ENCODE measurements around the gene RAB22A. TPM values are rescaled to one million over a fixed set of nuclear protein-coding genes. Genes with fewer than 3 reads are reported as not detected.
"Not testable (repeated sequence)": the region's sequence is repeated elsewhere in the genome, so short reads cannot be mapped to it uniquely, and the experiment has no call there.

The RAB22A gene
- total RNA-seq, 1 donor from 2014 or later: 22.4 TPM

DNA sequence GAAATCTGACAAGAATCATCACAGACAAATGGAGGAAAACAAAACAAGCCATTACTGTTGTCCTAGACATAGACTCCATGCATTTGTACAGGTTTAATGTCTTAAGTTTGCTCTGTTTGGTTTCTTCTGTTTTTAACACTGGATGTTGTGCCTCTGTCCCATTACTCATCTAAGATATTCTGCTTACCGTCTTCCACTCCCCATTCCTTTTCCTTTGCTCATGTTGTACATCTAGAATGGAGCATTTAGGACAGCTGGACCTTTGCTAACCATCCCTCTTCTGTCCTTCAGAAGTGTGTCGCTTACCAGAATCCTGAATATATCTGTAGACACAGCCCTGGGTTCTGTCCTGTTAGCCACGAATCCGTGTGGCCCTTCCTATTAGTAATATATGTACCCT lies 35.2 kb downstream of the RAB22A start:
- no peak for DNase-seq (ENCODE audit: low read depth)

DNA sequence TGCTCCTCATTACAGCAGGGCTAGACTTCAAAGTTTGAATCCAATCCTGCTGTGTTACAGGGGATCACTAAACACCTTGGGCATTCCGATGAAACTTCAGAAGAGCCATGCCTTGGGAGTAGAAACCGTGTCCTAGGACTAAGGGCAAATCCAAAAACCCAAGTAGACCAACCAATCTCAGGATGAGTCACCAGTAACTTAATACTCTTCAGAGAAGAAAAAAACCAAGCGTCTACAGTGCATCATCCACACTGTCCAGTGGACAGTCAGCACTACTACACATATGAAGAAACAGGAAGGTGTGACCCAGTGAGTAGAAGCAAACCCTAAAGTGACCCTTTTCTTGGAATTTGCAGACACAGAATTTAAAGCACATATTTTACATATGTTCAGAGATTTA lies 40.1 kb downstream of the RAB22A start:
- DNase-seq (ENCODE audit: low read depth): peak; percentile 52

DNA sequence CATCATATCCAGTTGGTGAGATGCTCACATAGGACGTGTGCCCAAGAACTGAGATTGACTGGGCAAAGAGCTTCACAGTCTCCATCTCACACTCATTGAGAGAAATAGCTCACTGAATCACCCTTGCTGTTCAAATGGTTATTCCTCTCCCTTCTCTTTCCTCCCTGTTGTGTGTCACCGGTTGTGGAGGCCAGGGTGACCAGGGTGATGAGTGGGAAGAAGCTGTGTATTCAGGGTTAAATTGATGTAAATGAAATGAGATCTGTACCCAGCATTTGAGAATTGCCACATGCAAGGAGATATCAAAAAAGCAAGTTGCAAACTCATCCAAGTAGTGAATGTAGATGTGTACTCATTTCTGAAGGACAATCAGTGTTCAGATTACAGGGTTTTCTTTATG lies 43.0 kb downstream of the RAB22A start:
- DNase-seq (ENCODE audit: low read depth): no peak

DNA sequence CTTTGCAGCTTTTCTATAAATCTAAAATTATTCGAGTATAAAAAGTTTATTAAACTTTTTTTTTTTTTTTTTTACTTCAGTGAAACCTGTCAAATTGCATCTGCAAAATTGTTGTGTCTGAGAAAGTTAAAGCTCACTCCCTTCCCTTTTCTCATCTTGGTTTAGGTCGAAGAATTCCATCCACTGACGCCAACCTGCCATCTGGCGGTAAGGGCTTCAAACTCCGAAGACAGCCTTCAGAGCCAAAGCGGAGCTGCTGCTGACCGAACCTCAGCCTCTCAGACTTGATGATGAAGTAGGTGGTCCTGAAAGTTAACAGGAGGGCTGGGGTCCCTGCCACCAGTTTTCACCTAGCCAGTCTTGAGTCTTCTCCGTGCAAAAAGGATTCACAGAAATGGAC lies 49.9 kb downstream of the RAB22A start:
- DNase-seq (ENCODE audit: low read depth): no peak

DNA sequence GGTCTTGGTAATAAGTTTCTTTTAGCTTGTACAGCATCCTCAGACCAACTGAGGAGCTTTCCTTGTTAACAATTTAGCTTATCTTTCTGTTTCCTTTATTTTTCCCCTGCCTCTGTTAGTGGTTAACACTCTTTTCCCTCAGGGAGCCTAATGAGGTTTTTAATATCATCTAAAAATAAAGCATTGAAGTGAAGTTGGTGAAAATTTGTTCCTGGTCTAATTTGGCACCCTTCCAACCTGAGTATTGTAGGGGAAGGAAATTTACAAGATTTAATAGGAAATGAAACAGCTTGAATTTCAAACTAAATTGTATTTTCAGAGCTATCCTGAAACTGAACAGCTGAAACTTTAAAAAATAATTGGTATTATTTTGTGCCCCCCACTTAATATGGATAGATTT lies 51.4 kb downstream of the RAB22A start:
- DNase-seq (ENCODE audit: low read depth): no peak

DNA sequence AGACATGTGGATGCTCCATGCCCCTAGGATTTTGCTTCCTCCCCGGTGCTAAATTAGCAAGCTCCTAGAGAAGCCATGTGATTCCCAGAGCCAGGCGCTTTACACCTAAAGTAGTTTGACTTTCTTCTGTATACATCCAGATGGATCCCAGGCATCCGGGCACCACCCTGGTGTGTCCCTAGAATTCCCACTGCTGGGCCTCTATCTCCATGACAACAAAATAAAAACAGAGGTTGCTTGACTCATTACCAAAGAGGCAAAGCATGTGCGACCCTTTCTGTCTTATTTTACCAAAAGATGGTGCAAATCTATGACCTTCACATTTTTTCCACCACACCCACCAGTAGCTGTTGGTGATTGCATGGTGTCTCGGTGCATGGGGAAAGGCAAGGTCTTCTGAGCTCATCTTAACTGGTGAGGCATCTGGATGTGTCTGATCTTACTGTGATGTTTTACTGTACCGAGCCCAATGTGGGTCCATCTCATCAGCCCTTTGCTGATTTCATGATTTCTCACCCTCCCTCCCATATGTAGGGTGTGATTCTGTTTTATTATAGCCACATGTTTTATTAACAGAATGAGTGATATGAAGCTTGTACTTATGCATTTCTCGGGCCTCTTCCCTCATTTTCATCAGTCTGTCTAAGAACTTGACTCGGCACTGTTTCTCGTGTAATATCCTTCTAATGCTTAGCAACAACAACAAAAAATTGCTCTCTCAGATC lies 52.1 kb downstream of the RAB22A start:
- DNase-seq (ENCODE audit: low read depth): peak; percentile 20

DNA sequence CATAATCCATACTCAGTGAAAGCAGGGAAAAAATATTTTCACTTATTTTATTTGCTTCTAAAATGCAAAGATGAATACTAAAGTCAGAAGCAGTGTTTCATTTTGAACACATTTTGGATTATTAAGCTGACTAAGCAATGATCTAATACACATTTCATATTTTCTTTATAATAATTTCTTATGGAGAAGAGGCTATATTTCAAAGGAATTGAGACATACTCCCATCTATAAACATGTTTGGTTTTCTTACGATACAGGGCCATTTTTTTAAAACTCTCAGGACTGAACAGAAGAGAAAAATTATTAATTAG lies 52.6 kb downstream of the RAB22A start:
- DNase-seq (ENCODE audit: low read depth): no peak

DNA sequence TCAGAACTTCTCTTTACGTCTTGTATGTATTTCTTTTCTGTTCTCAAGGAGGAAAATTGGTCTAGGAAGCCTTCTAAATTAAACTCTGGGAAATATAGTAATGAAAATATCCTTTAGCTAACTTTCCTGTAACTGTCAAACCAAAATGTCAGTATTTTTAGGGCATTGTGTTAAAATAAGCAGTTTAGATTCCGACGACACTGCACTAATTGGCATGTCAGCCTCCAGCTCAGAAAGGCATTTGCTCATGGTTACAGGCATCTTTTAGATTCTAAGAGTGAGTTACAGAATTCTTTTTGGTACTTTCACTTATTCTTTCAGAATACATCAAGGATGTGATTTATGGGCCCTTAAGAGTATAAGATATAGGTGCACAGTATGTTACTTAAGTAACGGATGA lies 53.5 kb downstream of the RAB22A start:
- DNase-seq (ENCODE audit: low read depth): no peak

DNA sequence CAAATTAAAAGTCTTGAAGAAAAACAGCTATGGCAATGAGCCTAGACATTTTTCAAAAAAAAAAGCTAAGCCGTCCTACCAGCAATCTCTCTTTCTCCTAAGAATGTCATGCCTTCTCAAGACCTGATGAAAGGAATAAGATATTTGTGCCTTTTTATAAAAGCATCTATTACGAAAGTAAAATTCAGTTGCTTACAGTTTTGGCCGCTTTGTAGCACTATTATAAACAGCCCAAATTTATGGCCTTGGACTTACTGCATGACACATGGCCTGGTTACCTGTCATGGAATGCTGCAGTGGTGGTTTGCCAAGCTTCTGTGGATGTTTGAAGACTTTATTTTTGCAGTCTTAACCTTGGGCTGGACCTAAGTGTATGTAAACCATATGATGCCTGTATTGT lies 57.4 kb downstream of the RAB22A start:
- no peak for DNase-seq (ENCODE audit: low read depth)

DNA sequence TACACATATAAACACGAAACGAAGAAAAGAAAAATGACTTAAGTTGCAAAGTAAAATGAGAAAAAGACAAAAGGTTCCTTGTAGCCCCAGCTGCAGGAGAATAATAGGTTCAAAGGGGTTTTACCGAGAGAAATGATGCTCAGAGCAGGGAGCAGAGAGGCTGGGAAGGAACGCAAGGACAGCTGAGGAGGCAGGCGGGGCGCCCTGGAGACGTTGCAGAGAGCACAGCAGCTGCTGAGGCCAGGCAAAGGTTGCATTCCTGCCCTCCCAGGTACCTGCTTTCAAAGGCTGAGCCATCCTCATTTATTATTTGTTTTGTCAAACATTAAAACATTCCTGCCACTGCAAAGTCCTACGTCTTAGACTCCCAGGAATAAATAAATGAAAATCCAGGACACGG lies 63.3 kb downstream of the RAB22A start:
- DNase-seq (ENCODE audit: low read depth): no peak

DNA sequence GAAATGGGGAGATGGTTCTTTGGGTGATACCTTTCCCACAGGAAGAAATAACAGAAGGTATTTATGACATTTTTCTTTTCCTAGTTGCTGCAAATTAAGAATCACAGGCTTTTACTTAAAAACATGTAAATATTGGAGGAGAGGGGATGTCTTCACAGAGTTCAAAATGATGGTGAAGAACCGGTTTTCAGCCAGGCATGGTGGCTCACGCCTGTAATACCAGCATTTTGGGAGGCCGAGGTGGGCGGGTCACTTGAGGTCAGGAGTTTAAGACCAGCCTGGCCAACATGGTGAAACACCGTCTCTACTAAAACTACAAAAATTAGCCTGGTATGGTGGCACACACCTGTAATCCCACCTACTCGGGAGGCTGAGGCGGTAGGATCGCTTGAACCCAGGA lies 63.8 kb downstream of the RAB22A start:
- DNase-seq (ENCODE audit: low read depth): not testable (repeated sequence)

DNA sequence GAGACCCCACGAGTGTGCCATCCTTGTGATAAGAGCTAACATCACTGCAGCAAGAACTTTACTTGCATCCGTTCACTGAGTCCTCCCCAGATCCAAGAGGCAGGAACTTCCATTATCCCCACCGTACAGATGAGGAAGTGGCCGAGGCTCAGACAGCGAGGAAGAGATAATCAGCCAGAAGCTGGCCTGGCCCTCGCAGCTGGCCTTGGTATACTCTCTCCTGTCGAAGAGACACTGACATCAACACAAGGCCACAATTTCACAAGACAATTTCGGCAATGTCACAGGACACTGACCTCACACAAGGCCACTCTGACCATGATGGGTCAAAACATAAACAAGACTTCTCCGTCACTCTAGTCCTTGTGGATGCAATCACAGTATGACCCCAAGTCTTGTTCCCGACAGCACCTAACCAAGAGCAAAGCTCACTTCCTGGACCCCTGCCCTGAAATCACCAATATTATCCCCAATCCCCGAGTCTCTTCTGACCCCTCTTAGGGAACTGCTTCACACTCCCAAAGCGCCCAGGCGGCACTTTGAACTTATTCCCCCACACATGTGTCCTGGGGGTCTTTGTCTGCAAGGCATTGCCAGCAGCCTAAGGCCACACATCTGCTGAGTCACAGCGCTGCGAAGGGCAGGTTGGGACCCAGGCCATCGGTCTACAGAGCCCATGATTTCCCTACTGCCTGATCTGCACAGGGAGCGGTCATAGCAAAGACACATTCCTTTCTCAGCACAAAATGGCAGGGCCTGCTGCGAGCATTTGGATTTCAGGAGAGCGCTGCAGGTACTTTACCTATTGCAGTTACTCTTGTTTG lies 64.7 kb downstream of the RAB22A start:
- DNase-seq (ENCODE audit: low read depth): no peak

DNA sequence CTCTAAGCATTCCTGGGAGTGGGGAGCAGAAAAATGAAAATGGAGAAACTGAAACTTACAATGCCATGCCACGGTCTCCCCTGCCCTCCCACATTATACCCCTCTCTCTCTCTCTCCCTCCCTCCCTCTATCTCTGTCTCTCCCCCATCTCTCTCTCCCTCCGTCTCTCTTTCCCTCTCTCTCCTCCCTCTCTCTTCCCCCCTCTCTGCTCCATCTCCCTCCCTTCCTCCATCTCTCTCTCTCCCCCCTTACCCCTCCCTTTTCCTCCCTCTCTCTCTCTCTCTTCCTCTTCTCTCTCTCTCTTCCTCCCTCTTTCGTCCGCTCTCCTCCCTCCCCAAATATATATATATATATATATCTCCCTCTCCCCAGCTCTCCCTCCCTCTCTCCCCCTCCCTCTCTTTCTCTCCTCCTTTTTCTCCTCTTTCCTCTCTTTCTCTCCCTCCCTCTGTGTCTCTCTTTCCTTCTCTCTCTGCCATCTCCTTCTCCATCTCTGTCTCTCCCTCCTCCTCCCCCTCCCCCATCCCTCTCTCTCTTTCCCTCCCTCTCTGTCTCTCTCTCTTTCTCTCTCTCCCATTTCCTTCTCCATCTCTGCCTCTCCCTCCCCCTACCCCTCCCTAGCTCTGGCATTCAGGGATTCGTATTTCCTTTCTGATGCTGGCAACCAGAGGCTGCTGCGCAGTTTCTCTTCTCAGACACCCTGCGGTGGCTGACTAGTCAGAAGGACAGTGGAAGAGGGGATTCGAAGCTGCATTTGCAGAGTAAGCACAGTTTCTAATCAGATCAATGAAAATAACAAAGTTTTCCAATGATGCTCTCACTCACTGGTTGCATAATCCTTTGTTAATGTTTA lies 65.6 kb downstream of the RAB22A start:
- DNase-seq (ENCODE audit: low read depth): no peak

DNA sequence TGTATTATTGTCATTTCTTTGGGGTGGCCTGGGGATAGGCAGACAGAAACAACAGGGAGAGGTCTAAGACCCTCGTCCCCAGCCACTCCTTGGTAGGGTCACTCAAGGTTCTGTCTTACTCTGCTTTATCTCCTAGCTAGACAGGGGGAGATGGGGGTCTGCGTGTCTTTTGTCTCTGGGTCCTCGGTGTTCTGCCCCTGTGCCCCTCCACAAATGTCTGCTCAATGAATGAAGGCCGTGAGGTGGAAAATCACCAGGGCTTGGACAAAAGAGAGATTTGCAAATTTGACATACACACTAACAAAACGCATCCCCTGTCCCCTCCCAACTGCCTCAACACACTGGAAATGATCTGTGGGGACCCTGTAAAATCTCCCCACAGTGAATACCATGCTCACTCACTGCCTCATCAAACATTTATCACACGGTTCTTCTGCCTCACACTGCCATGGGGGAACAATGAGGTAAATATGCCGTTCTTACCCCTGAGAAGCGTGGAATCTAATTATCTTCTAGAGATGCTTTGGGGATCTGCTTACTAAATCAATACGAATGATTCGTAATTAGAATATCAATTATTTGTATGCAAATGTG lies 66.3 kb downstream of the RAB22A start:
- DNase-seq (ENCODE audit: low read depth): no peak

DNA sequence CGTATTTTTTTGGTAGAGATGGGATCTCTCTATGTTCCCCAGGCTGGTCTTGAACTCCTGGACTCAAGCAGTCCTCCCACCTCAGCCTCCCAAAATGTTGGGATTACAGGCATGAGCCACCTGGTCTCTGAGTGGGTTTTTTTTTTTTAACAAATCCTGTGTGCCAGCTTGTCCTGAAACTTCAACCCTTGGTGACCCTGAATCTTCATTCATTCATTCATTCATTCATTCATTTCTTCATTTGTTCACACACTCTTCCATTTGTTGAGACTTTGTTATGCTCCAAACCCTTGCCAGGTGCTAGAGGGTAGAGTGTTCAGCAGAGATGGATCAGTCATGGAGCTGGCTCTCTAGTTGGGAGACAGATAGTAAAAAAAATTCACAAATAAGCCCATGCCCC lies 67.5 kb downstream of the RAB22A start:
- no peak for DNase-seq (ENCODE audit: low read depth)

DNA sequence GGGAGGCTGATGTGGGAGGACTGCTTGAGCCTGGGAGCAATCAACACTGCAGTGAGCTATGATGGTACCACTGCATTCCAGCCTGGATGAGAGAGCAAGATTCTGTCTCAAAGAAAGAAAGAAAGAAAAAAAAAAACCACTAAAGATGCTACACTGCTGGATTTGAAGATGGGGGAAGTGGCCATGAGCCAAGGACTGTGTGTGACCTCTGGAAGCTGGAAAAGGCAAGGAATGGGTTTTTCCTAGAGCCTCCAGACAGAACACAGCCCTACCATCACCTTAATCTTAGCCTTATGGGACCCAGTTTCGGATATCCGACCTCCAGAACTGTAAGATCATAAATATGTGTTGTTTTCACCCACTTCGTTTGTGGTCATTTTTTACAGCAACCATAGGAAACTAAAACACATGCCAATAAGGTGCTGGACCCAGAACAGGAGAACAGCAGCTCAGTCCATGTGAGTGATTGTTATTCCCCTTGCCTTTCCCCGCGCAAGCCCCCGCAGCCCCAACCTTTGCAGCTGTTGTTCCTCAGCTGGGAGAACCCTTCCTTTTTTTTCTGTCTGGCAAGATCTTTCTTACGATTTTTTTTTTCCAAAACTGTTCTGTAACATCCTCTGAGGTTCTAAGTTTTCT lies 68.4 kb downstream of the RAB22A start:
- no peak for DNase-seq (ENCODE audit: low read depth)

DNA sequence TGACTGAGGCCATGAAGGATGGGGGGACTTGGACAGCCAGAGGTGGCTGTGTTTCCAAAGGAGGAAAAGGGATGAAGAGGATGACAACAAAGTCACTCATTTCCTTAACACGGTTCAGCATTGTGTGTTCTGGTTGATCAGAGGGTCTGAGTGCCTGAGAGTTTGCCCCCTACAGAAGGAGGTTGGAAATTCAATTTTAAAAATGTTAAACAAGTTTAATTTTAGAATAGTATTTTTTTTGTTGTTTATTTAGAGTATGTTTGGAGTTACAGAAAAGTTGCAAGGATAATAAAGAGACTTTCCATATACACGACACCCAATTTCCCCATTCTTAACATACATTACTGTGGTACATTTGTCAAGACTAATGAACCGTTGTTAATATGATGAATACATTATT lies 69.2 kb downstream of the RAB22A start:
- no peak for DNase-seq (ENCODE audit: low read depth)

DNA sequence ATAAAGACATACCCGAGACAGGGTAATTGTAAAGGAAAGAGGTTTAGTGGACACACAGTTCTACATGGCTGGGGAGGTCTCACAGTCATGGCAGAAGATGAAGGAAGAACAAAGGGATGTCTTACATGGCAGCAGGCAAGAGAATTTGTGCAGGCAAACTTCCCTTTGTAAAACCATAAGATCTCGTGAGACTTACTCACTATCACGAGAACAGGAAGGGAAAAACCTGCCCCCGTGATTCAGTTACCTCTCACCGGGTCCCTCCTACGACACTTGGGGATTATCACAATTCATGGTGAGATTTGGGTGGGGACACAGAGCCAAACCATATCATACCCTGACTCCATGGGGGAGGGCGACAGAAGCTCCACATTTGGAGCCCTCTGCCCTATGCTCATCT lies 72.1 kb downstream of the RAB22A start:
- no peak for DNase-seq (ENCODE audit: low read depth)

DNA sequence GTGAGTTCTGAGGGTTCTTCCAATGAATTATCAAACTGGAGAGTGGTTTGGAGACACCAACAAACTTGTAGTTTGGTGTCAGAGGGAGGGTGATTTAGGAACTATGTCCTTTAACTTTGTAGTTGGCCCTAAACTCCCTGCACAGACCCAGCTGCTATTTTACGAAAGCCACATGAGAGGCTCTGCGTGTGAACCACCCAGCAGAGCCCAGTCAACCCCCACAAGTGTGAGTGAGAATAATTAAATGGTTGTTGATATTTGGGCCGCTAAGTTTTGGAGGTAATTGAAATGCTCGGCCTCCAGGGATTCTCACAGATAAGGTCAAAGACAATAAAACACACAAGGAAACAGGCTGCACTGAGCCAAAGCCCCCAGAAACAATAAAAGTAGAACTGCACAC lies 72.6 kb downstream of the RAB22A start:
- no peak for DNase-seq (ENCODE audit: low read depth)

DNA sequence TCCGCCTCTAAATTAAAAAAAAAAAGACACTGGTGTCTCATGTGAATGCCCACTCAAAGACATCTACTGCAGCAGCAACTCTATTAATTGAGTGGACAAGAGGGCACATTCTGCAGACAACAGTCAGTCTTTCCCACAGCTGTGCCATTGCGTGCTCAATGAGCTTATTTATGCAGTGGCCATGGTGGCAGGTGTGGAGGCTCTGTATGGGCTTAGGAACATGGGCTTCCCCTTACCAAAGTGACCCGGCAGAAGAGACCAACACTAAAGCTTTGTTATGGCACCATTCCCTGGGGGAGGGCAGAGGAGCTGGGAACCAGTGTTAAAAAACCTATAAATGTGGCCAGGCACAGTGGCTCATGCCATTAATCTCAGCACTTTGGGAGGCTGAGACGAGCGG lies 75.3 kb downstream of the RAB22A start:
- no peak for DNase-seq (ENCODE audit: low read depth)

DNA sequence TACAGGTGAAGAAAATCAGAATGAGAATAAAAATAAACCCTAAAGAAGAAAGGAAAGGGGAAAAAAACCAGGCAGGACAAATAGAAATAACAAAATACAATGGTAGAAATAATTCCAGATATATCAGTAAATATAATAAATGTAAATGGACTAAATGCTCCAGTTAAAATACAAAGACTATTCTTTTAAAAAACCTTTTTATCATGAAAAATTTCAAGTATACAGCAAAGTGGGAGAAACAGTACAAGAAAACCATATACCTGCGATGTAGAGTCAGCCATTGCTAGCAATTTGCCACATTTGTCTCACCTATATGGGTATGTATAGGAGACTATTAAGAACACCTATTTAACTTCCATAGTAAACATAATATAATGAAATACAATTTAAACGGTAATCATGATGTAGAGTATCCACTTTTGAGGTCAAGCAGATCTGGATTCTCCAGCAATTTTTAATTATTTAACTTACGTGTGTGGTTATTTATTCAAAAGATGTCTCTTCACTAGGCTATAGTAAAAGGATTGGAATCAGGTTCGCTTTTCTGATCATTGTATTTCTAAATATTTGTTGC lies 78.6 kb downstream of the RAB22A start:
- DNase-seq (ENCODE audit: low read depth): no peak

Measured in renal cortical epithelial cell (primary cell).